ENCODE results near the gene PROM1. TPM values are rescaled to one million over a fixed set of nuclear protein-coding genes. Genes with fewer than 3 reads are reported as not detected.

The PROM1 gene
- total RNA-seq, 1 donor from 2014 or later, result 65.3 TPM

GRCh38 chr4:15951781-15952180, 132.0 kb downstream of the PROM1 start:
- Mint-ChIP-seq H3K4me1 (peaks cover 6% of the 10 kb centered on the region), H3K9me3 (peaks cover 29% of the 10 kb centered on the region), H3K27me3 (ENCODE audit: low read depth) (no peaks in the 10 kb centered on the region), H3K4me3 (no peak overlapping the region), H3K27ac (ENCODE audit: unreplicated experiment) (no peak overlapping the region), H3K36me3 (ENCODE audit: low read depth) (peaks cover 17% of the 10 kb centered on the region)
- no peak for TF ChIP-seq CTCF (conservative IDR thresholded peaks at IDR 0.05)
- no peak for DNase-seq (ENCODE audit: low read depth, low spot score)

DNA sequence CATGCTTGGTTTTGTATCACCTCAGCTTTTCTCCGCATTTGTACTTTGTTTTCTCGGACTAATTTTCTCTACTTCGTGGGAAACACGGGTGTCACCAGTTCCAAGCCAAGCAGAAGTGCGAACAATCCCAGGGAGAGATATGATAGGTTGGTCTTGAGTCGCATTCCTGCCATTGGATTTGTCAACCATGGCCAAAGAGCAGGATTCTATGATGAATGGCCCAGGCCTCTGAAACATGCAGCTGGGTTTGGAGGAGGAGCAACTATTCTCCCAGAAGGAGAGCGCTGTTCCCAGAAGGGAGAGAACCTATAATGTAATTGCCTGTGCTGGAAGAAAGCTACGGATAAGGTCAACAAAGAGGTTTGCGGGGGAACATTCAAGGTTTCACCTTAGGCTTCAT, 135.0 kb downstream of the PROM1 start:
- Mint-ChIP-seq H3K27me3 (ENCODE audit: low read depth) (no peaks in the 10 kb centered on the region), H3K9me3 (peaks cover 14% of the 10 kb centered on the region), H3K4me3 (no peak overlapping the region), H3K36me3 (ENCODE audit: low read depth) (peaks cover 4% of the 10 kb centered on the region), H3K27ac (ENCODE audit: unreplicated experiment) (no peak overlapping the region), H3K4me1 (no peaks in the 10 kb centered on the region)
- TF ChIP-seq CTCF (conservative IDR thresholded peaks at IDR 0.05), result no peak
- no peak for DNase-seq (ENCODE audit: low read depth, low spot score)

- Mint-ChIP-seq H3K4me3 (no peak overlapping the region), H3K4me1 (no peaks in the 10 kb centered on the region), H3K36me3 (ENCODE audit: low read depth) (peaks cover under 1% of the 10 kb centered on the region), H3K27me3 (ENCODE audit: low read depth) (no peaks in the 10 kb centered on the region), H3K27ac (ENCODE audit: unreplicated experiment) (no peak overlapping the region), H3K9me3 (peaks cover 3% of the 10 kb centered on the region)
- no peak for DNase-seq (ENCODE audit: low read depth, low spot score)
- TF ChIP-seq CTCF (conservative IDR thresholded peaks at IDR 0.05), result no peak
Measured at GRCh38 chr4:15947684-15948083, 136.1 kb downstream of the PROM1 start.

GRCh38 chr4:15945516-15945915, 138.3 kb downstream of the PROM1 start:
- no peak for DNase-seq (ENCODE audit: low read depth, low spot score)
- TF ChIP-seq CTCF (conservative IDR thresholded peaks at IDR 0.05), result no peak
- Mint-ChIP-seq H3K36me3 (ENCODE audit: low read depth) (no peaks in the 10 kb centered on the region), H3K4me3 (no peak overlapping the region), H3K9me3 (peaks cover 3% of the 10 kb centered on the region), H3K27me3 (ENCODE audit: low read depth) (no peaks in the 10 kb centered on the region), H3K4me1 (no peaks in the 10 kb centered on the region), H3K27ac (ENCODE audit: unreplicated experiment) (no peak overlapping the region)

DNA sequence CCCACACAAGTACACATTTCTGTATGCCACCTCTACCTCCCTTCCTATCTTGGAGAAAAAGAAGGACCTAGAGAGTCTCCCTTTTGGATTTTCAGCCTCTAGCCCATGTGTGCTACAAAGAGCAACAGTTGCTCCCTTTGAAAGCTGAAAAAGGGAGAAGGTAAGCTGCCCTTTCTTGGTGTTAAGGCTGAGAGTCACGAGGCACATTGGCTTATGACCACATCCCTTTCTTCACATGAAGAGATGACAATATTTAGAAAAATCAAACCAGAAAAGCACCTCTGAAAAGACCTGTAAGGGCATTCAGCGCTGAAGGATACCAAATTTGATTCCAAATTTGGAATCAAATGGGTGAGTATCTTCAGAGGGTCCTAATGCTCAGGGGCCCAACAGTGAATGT, 138.9 kb downstream of the PROM1 start:
- peaks cover 3% of the 10 kb centered on the region for H3K9me3 Mint-ChIP-seq
- H3K27me3 Mint-ChIP-seq (ENCODE audit: low read depth), result no peaks in the 10 kb centered on the region
- H3K4me1 Mint-ChIP-seq, result no peaks in the 10 kb centered on the region
- H3K4me3 Mint-ChIP-seq, result no peak overlapping the region
- TF ChIP-seq CTCF (conservative IDR thresholded peaks at IDR 0.05), result no peak
- no peaks in the 10 kb centered on the region for H3K36me3 Mint-ChIP-seq (ENCODE audit: low read depth)
- no peak overlapping the region for H3K27ac Mint-ChIP-seq (ENCODE audit: unreplicated experiment)
- DNase-seq (ENCODE audit: low read depth, low spot score), result no peak

GRCh38 chr4:15942283-15942682, 141.5 kb downstream of the PROM1 start:
- TF ChIP-seq CTCF (conservative IDR thresholded peaks at IDR 0.05), result no peak
- H3K9me3 Mint-ChIP-seq, result peaks cover 3% of the 10 kb centered on the region
- no peak overlapping the region for H3K27ac Mint-ChIP-seq (ENCODE audit: unreplicated experiment)
- no peaks in the 10 kb centered on the region for H3K4me1 Mint-ChIP-seq
- H3K27me3 Mint-ChIP-seq (ENCODE audit: low read depth), result no peaks in the 10 kb centered on the region
- no peak overlapping the region for H3K4me3 Mint-ChIP-seq
- no peak for DNase-seq (ENCODE audit: low read depth, low spot score)
- H3K36me3 Mint-ChIP-seq (ENCODE audit: low read depth), result no peaks in the 10 kb centered on the region

Measured in neural crest cell (in vitro differentiated cells).